Stimulated activated CD4-positive, alpha-beta T cell treated with anti-CD3 and anti-CD28 coated beads, Interleukin-4, amount 100 ng/mL, for 48 hours (primary cell): ENCODE measurements around the gene GPC3.
"Not testable (repeated sequence)": the region's sequence is repeated elsewhere in the genome, so short reads cannot be mapped to it uniquely, and the experiment has no call there.

Source experiments
- DNase-seq, 2 donors: peaks; one replicate each; pipeline ENCODE4 v3.0.0-alpha.2; 2020; ENCODE audit warnings: low read depth in 2 of 2

The GPC3 gene

GRCh38 chrX:133762976-133763548 lies 222.3 kb downstream of the GPC3 start:
- DNase-seq: not testable (repeated sequence)

DNA sequence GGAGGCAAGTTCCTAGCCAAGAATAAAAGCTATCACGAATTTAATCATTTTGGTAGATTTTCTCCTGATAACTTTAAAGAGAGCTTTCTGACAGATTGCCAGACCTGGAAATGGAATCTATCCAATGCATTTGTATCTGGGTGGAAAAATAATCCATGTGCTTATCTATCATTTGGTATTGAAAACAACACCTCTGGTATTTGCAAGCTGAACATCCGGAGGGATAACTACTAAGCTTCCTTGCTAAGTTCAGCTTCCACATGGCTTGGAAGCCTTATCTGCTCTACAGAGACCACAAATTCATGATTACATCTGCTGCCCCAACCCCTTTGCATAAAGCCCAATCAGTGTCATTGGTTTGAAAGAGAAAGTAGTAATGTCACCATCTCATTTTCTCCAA lies 230.7 kb downstream of the GPC3 start:
- DNase-seq: no peak

- no peak for DNase-seq
Observed at GRCh38 chrX:133749951-133750350, 235.4 kb downstream of the GPC3 start.

DNA sequence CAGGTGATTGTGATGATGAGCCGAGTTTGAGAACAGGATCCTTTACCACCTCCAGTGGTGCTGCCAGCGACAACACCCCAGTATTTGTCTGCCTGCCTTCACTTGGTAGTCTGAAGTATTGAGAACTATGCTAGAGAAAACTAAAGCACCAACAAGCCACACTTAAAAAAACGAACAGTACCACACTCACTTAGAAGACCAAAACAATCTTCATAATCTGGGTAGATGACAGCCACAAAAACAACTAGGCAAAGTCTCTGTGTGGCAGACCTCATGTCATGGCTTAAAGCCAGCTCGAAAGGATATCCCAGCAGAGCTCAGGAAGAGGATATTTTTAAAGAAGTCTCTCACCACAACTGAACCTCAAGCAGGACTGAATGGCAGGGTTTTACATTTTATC lies 236.0 kb downstream of the GPC3 start:
- DNase-seq: no peak

DNA sequence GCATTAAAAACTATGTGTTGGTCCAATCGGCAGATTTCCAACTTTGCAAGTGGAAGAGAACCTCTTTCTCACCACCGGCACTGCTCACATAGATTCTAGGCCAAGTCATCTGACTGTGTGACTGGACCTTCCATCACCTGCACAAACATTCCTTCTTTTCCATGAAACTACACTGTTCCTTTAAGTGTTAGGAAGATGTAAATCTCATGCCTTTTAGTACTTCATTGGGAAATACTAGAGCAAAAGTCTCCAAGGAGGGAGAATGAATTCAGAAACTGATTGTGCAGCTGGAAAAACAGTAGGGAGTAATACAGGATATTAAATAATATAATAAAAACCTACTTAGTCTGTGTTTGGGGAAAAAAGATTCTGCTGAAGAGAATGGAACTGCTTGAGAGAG lies 238.2 kb downstream of the GPC3 start:
- DNase-seq: no peak

- no peak for DNase-seq
Observed at GRCh38 chrX:133746593-133746992, 238.8 kb downstream of the GPC3 start.

GRCh38 chrX:133745349-133745748 lies 240.0 kb downstream of the GPC3 start:
- no peak for DNase-seq

DNA sequence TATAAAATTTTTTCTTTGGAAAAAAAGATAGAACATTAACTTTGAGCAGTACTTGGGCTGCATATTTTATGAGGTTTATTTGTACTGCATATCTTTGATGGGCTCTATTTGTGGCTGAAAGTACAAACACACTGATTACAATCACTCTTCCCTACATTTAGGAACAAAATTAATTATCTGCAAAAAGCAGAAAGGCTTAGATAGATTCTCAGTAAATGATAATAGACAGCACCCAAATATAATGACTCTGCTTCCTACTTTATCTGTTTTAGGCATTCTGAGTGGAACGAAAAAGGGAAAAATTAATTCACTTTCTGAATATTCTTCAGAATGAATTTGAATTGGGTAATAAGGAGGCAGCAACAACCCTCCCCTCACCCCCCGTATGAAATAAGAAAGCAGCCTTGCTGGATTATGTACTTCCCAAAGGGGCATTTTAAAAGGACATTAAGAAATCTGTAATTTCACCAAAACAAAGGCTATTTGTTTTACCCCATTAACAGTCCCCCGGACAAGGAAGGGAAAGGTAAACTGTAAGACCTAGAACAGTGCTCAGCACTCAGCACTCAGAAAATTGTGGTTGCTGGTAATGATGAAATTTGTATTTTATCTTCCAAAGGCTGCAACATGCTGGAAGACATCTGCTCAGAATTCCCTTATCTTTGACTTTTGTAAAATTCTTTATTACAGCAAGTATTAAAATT lies 242.6 kb downstream of the GPC3 start:
- no peak for DNase-seq

DNA sequence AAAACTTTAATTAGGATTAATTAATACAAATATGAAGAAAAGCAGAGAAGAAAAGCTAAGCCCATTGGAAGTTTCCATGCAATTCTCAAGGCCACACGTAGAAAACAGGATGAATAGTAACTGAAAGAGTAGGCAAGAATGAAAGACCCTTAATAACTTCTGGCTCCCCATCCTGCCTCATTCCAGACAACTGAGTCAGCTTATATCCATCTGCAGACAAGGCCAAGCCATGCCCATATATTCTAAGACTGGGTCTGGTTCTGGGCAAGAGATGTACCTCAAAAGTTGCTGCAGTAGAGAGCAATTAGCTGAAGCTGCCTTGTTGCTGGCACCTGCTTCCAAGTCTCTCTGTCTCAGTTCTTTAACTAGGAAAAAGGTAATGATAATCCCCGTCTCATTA lies 244.1 kb downstream of the GPC3 start:
- no peak for DNase-seq

- no peak for DNase-seq
Observed at GRCh38 chrX:133726642-133727041, 258.8 kb downstream of the GPC3 start.

GRCh38 chrX:133726211-133726630 lies 259.2 kb downstream of the GPC3 start:
- DNase-seq: no peak

DNA sequence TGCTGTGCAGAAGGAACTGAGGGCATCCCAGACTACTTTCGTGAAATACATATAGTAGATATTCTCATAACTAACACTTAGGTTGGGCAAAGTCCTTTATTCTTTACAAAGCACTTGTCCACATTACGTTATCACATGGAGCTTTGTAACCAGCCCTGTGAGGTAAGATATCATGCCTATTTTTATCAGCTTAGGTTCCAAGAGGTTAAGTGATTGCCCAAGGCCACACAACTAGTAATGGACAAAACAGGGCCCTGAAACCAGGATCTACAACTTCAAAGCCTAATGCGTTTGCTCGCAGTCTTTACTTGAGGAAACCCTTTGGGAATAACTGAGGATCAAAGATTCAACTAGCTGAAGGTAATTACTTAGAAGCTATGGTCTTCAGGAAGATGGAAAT lies 261.5 kb downstream of the GPC3 start:
- no peak for DNase-seq

- DNase-seq: no peak
Observed at GRCh38 chrX:133722756-133723155, 262.6 kb downstream of the GPC3 start.

- not testable (repeated sequence) for DNase-seq
Observed at GRCh38 chrX:133720269-133720668, 265.1 kb downstream of the GPC3 start.

- no peak for DNase-seq
Observed at GRCh38 chrX:133715715-133716114, 269.7 kb downstream of the GPC3 start.

DNA sequence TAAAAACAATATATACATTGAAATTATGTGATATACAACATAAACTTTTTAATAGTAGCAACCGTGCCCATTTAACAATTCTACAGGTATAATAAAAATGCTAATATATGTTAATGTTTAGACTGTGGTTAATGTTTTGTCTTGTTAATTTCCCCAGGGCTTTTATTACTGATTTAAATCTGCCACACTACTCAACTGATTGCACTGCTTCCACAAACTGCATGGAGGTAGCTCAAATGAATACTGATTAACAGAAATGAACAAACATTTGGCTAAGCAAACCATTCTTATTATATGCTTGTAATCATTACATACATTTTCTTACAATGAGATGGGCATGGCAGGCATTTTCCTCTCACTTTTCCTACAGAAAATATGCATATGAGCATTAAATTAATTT lies 275.9 kb downstream of the GPC3 start:
- no peak for DNase-seq

DNA sequence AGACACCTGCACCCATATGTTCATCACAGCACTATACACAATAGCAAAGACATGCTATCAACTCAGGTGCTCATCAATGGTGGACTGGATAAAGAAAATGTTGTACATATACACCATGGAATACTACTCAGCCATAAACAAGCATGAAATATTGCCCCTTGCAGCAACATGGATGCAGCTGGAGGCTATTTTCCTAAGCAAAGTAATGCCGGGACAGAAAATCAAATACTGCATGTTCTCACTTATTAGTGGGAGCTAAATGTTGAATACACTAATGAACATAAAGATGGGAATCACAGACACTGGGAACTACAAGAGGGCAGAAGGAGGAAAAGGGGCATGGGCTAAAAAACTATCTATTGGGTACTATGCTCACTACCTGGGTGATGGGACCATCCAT lies 278.5 kb downstream of the GPC3 start:
- DNase-seq: no peak

- DNase-seq: no peak
Observed at GRCh38 chrX:133702230-133702629, 283.2 kb downstream of the GPC3 start.

DNA sequence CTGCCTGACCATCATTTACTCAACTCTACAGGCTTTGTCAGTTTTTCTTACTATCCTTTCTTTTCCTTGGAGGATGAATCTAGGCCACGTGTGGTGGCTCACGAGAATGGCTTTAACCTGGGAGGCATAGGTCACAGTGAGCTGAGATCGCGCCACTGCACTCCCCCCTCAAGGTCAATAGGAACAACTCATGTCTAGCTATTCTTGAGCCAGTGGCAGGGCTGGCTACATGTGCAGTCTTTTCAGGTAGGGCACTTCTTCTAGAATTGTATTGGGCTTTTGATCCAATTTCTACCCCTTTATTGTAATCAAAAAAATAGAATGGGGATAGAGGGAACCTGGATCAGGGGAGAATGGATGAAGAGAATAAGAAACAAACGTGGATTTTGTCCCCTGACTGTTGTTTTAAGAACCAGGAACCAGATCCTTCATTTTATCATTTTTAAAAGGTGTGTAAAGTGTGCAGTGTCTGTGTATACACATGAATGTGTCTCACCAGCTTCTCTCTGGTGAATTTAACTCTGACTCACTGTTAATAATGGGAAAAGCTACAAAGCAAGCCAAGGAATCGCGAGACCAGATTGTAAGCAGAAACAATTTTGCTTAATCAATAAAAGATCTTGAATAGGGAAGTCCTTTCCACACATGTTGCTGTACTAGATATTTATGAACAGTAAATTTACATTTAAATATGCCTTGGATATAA lies 286.2 kb downstream of the GPC3 start:
- no peak for DNase-seq

DNA sequence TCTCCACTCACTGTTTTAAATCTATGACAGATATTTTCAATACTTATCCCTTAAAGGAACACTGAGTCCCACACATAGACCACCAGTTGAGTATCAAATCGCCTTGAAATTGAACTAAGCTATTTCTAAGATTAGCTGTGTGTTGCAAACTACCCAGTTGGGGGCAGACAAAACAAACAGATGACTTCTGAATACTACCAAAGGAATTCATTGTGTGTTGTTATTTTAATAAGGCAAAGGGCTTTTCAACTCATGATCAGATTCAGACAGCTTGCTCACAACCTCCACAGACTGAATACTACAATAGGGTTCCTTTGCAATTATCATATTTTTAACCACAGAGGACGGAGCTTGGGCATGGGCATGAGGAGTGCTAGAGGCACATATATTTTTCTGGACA lies 287.1 kb downstream of the GPC3 start:
- DNase-seq: no peak

DNA sequence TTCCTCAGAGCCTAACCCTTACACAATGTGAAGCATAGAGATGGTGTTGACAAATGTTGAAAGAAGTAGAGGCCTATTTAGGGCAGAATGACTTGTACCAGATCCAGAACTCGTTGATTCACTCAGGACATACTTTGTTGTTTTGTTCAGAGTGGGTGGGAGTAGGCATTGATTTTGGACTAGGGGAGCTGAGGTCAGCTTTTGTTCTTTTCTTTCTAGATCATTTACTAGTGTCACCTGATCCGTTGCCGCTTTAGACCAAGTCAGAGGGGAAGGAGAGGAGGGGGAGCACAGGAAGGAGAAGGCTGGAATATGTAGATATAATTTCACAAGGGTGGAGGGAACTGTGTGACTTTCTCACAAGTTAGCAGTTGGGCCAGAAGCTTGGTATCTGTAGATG lies 287.7 kb downstream of the GPC3 start:
- DNase-seq: no peak

DNA sequence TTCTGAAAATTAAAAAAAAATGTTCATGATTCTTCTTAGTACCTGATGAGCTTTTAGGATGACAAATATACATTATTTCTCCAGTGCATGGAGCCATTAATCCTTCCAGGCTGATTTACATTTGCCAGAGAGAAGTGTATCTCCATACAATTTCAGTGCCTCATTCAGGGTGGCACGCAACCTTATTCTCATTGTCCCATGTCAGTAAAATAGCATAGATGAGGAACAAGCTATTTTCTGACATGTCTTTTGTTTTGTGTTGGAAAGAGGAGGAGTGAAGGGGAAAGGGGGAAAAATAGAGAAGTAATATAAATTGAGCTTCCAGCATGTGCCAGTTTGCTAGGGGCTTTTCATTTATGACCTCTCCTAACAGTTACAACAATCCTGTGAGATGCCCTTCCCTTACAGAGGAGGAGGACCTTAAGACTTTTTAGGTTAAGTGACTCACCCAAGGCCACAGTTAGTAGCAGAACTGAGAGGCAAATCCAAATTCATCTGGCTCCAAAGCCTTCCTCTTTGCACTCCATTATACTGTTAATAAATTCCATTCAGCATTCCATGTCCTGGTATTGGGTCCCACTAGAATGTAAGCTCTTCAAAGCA lies 295.3 kb downstream of the GPC3 start:
- DNase-seq: no peak

DNA sequence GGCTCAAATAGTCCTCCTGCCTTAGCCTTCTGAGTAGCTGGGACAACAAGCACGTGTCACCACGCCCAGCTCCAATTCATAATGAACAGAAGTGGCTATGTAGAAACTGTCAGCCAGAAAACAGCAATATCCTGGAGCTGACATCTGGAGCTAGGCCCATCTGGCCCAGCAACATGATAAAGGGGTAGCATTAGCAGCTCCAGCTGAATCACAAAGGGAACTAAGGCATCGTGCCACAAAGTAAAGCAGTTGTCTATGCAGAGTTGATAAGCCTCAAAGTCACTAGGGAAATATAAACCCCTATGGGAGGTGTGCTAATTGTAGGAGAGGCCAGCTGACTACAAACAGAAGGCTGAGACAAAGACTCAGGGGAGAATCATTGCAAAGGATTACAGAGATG lies 299.6 kb downstream of the GPC3 start:
- DNase-seq: no peak
